AG09309 (cell line): ENCODE results near the gene TNNT1.
A peak's percentile ranks its signal among the peaks of the same experiment; 100 is the strongest.
"Not testable (repeated sequence)": the region's sequence is repeated elsewhere in the genome, so short reads cannot be mapped to it uniquely, and the experiment has no call there.

Source experiments
- DNase-seq: peaks from one replicate; pipeline ENCODE4 v3.0.0-alpha.2; 2010; ENCODE audit warnings: low read depth
- H3K4me3 ChIP-seq: 2 replicates; pipeline ENCODE4 v1.5.1; 2011; ENCODE audit warnings: mild to moderate bottlenecking, low read depth, low read length, moderate library complexity; ENCODE audit not compliant: control insufficient read depth
- TF ChIP-seq, protein P1 (sequence below): IDR thresholded peaks from 2 replicates; pipeline ENCODE4 v1.5.1; 2011; ENCODE audit warnings: mild to moderate bottlenecking, low read depth, low read length, inconsistent platforms; ENCODE audit not compliant: insufficient read depth, control insufficient read depth; ENCODE audit errors: missing control alignments

Gene TNNT1

DNA sequence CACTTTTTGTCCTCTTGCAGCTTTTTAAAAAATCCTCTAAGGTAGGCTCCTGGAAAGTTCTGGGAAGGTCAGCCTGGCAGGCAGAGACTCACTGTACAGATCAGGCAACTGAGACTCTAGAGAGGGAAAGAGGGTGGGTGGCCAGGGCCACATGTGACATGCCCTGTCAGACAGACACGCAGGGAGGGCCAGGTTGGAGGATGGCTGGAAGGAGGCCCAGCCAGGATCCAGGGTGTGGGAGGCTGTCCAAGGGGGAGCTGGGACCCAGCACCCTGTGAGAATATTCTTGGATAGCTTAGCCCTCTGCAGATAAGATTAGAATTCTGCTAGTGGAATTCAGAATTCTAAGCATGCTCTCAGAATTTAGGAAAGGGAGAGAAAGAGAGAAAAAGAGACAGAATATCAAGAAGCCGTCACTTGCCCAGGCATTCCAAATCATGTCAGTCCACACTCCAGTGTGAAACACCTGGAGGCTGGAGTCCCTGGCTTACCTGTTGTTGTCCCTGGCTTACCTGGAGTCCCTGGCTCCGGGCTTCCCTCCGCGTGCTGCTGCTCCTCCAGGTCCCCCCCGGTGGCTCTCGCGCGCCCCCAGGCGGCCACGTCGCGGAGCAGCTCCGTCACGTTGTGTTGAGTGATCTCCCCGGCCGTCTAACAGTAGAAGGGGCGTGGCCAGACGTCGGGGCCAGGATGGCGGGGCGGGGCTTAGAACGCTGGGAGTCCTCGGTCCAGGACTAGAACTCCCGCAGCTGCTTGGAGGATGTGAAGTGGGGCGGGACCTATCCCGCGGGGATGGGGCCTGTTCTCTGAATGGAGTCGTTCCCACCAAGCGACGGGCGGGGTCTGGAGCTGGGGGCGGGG, 11.4 kb upstream of the TNNT1 start:
- TF ChIP-seq, protein P1, sequence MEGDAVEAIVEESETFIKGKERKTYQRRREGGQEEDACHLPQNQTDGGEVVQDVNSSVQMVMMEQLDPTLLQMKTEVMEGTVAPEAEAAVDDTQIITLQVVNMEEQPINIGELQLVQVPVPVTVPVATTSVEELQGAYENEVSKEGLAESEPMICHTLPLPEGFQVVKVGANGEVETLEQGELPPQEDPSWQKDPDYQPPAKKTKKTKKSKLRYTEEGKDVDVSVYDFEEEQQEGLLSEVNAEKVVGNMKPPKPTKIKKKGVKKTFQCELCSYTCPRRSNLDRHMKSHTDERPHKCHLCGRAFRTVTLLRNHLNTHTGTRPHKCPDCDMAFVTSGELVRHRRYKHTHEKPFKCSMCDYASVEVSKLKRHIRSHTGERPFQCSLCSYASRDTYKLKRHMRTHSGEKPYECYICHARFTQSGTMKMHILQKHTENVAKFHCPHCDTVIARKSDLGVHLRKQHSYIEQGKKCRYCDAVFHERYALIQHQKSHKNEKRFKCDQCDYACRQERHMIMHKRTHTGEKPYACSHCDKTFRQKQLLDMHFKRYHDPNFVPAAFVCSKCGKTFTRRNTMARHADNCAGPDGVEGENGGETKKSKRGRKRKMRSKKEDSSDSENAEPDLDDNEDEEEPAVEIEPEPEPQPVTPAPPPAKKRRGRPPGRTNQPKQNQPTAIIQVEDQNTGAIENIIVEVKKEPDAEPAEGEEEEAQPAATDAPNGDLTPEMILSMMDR: peak; percentile 96
- H3K4me3 ChIP-seq: no peak overlapping the region

DNA sequence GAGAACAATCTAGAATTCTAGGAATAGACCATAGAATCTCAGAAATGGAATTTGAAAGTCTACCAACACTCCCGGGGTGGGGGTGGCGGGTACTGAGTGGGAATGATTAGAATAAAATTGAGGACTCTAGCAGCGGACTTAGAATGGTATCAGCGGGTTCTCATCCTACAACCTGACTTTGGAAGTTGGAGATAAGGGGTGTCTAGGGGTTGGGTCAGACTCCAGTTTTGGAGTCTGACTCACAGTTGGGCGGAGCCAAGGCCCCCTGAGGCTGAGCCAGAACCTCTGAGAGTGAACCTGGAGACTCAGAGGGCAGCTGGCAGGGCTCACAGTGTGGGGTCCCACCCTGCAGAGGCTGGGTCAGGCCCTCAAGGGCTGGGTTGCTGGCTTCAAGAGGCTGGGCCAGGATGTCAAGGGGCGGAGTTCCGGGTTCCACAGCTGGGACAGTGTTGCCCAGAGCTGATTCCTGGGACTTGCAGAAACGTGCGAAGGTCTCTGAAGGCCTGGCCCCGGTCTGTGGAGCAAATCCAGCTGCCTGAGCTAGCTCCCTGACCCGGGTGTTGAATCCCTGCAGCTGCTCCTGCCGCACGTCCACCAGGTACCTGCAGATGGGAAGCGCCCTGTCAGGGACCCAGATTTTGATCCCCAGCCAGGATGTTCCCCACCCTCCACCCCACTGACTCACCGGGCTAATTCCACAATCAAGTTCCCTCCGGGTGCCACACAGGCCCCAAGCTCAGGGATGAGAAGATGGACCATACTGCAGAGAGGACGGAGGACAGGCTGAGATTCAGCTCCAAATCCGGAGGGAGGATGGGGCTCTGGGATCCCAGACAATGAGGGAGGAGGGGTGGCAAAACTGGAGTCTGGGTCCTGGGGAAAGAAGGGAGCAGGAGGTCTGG, 10.1 kb upstream of the TNNT1 start:
- H3K4me3 ChIP-seq: no peak overlapping the region
- DNase-seq: no peak
- TF ChIP-seq, protein P1: no peak

More for the DNA sequence above, 11.4 kb upstream of the TNNT1 start:
- peak; percentile 24 for DNase-seq

DNA sequence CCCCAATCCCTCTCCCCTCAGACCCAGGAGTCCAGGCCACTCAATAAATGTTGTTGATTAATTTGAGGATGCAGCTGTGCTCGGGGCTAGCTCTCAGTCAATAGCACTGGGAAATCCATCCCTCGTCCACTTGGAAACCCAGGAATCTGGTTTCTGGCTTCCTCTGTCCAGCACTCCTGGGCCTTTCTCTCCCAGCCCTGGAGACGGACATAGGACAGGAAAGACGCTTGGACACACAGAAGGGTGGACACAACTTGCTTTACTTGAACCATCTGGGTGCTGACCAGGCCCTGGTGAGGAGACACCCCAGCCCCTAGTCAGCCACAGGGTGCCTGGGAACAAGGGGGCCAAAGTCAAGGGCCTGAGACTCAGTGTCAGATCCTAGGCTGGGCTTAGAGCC, 9.4 kb upstream of the TNNT1 start:
- no peak for DNase-seq
- no peak overlapping the region for H3K4me3 ChIP-seq
- TF ChIP-seq, protein P1: no peak

DNA sequence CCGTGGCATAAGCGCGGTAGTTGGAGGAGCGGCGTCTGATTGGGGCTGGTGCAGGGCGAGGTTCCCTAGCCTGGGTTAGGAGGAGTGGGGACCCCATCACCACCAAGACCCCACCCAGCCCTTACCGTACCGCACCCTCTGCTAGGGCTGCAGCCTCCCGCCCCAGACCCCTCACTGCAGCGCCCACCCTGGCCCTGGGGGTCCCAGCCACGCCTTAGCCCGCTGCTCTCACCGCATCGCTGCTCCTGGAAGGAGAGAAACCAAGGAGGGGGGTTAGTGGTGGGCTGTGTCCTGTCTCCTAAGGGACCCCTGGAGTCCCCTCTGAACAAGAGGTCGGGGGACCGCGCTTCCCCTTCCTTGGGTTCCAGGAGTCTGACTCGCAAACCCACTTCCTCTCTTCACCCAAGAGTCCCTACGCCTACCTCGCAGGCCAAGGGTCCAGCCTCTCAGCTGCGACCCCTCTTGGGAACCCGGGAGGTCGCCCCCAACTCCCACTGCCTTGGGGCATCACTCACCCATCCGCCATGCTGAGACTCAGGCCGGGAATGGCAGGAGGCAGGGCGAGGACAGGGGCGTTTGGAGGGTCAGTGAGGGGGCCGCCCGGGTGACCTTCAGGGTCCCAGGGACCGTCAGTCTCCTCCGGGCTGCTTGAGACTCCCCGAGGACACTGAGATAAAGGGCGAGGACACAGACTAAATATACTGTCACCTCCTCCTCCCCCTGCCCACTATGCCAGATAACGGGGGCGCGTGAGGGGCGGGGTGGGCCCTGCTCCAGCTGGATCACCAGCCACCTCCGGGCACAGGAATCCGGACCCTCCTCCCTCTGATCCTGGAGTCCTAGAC, 8.3 kb upstream of the TNNT1 start, which contains the start of gene TNNI3:
Gene TNNI3 (minus strand): TSS at position 669 of the 845 bp plus-strand sequence. CDS start 143 bp downstream, at position 526.
- no peak for DNase-seq
- TF ChIP-seq, protein P1: no peak
- H3K4me3 ChIP-seq: no peak within 1 kb of the TSS

DNA sequence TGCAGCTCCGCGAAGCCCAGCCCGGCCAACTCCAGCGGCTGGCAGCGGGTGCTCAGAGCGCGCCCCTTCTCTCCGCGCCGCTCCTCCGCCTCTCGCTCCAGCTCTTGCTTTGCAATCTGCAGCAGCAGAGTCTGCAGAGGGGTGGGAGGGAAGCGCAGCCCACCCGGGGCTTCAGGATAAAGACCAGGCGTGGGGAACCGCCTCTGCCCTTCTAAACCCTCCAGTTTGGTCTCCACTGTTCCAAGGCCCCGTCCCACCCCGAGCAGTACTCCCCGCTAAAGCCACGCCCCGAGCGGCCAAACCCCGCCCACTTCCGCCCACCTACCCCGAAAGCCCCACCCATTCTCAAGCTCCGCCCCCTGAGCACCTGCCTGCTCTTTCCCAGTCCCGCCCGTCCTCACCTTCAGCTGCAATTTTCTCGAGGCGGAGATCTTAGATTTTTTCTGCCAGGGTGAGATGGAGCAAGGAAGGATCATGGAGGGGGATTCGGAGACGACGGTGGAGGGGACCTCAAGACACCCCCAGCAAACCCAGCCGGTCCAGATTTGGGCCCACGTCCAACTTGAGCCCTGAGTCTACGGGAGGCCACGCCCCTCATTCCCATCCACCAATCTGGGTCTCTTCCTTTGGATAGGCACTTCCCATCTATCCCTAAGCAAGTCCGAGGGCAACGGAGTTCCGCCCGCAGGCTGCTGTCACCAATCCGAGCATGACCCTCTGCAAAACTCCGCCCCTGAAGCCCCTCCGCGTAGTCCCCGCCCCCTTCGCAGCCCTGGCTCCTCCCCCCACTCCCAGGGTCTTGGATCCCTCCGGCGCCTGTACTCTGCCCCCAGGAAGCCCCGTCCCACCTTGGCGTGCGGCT, 7.4 kb upstream of the TNNT1 start:
- TF ChIP-seq, protein P1: no peak
- DNase-seq: no peak
- no peak overlapping the region for H3K4me3 ChIP-seq

DNA sequence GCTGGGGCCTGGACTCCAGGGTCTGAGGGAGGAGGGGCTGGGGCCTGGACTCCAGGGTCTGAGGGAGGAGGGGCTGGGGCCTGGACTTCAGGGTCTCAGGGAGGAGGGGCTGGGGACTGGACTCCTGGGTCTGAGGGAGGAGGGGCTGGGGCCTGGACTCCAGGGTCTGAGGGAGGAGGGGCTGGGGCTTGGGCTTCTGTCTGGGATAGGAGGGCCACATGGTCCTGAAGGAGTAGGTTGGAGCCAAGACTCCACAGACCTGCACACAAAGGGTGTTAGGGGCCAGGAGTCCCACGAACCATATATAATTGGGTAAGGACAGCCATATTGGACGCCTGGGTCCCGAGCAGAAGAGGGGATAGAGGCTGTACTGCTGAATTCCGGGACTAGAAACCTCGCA, 6.8 kb upstream of the TNNT1 start:
- DNase-seq, H3K4me3 ChIP-seq: not testable (repeated sequence)
